NCI-H1694 treated with DMSO at 0.1 percent for 48 hours (cell line): ENCODE measurements around the gene CDH4.

ENCODE experiments used
- DNase-seq: peaks from one replicate; lab custom pipeline; 2025; lab: John Stamatoyannopoulos, UW

The CDH4 gene

DNA sequence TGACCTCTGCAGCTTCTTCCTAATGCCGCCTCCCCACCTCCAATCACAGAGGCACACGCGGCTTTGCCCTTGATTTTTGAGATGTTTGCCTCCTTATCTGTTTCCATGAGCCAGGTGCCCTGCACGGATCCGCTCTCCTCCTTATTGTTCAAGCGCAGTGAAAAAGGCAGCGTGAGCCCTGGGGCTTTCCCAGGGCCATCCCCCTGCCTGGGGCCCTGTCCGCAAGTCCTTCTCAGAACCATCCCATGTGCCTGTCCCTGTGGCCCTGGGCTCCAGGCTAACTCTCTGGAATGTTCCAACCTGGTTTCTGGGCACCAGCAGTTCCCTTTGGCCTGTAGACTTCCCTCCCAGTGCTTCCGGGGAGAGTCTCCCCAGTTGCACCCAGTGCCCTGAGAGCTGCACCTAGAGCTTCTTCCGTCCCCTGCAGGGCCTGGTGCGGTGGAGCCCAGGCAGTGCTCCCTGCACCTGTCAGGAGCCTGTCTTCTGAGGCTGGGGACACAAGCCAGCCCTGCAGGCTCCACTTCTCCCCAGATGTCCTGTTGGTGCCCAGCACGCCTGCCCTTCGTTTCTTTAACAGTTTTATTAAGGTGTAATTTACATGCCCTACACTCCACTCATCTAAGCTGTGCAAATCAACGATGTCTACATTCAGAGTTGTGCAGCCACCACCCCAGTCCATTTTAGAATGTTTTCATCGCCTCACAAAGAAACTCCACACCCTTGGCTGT lies 330.3 kb downstream of the CDH4 start:
- DNase-seq, result no peak

DNA sequence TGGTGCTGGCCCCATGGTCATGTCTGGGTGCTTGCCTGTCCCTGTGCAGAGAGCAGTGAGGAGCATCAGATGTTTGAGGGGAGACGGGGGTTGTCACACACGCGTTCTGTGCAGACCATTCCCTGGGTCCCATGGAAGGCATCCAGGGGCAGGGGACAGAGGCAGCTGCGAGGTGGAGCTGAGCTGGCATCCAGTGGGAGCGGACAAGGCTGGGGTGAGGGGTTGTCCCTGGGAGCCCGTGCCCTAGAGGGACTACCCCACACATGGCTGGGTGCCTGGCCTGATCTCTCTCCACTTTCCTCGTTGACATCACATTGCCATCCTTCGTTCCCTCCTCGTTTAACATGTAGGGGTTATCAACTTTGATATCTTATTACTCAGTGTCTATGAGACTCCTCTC lies 331.3 kb downstream of the CDH4 start:
- no peak for DNase-seq

DNA sequence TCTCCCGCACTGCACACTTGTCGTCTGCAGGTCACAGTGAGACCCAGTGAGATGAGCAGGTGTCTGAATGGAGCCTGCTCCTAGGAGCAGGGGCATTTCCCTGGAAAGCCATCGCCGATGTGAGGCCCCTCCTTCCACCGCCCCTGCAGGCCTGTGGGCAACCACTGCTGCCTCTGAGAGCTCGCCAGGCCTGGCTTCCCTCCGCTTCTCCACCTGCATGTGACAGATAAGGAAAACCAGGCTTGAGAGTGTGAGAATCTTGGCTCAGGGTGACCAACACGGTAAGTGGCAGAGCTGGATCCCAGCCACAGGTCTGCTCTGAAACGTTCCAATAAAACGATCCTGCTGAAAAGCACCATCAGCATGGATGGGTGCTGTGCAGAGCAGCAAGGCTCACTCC lies 332.8 kb downstream of the CDH4 start:
- no peak for DNase-seq

DNA sequence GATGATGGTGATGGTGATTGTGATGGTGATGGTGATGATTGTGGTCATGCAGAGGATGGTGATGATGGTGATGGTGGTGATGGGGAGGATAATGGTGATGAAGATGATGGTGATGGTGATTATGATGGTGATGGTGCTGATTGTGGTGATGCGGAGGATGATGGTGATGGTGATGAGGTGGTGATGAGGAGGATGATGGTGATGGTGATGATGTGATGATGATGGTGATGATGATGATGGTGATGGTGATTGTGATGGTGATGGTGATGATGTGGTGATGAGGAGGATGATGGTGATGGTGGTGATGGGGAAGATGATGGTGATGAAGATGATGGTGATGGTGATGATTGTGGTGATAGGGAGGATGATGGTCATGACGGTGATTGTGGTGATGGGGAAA lies 333.7 kb downstream of the CDH4 start:
- no peak for DNase-seq

DNA sequence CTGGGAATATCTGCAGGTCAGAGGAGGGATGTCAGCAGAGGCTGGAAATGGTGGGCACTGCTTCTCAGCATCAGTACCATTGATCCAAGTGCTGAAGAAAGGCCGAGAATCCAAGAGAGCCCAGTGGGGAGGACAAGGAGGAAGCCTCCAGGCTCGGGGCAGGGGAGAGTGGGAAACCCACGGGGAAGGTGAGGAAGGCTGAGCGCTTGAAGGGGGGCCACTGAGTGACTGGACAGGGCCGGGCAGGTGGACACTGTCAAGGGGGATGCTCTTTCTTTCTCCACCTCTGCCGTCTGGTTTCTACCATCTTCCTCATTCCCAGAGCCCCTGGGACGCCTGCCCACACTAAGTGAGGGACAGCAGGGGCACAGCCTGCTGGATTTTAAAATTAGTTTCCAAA lies 335.0 kb downstream of the CDH4 start:
- DNase-seq, result no peak

DNA sequence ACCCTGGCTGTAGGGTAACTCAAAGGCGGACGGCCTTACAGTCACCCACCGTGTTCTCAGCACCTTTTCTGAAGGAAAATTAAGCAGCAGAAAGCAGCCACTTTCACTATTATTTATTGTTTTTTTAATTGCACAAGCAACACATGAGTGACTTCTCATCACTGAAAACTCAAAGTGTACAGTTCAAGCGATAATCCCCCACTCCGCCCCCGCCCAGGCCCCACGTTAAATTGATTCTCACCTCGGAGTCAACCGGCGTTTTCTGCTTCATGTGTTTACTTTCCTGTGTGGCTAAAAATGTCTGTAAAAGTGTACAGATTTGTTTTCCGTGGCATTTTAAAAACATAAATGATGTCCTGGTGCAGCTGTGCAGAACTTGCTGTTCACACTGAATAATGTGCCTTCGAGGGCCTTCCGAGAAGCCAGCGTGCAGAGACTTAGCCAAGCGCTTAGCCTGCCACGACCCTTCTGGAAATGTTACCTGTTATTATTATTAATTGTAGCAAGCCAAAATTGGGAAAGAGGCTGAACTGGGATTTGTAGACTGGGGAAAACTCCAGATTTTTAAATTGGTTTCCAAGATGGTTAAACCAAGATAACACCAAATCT lies 335.7 kb downstream of the CDH4 start:
- DNase-seq, result no peak

DNA sequence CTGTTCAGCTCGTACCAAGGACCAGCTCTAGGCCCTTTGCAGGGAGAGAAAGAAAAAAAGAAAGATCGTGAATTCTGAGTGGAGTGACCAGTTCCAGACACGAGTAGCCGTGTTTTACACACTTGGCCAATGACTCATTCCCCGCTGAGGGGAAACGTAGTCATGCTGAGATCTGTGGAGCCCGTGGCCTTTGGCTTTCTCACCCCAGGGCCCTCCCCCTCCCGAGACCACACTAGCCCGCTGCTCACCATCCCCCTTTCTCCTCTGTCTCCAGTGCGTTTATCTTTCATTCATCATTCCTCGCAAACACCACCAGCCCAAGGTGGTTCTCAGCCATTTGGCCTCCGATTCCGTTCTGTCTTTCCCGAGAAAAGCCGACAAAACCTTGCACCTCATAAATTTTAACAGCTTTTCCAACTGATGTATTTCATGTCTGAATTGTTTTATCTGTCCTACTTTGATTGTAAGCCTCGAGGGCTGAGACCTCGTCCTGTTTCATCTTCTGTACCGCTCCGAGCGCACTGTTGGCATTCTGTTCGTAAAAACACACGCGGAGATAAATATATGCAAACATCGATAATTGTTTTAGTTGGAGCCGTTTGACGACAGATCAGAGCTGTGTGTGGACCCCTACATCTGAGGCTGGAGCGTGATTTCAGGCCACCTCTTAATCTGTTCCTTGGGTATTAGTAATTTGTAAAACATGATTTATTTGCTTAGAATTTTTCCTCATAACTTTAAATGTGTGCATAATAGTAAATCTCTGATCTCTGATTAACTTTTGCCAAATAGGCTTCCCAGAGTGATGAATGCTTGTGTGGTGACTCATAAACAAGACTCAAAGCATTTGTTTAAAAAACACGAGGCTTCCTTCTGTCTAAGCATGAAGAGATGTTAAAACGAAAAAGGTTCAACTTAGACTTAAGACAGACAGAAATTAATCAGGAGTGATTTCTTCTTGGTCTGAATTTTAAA lies 336.6 kb downstream of the CDH4 start:
- DNase-seq, result no peak

DNA sequence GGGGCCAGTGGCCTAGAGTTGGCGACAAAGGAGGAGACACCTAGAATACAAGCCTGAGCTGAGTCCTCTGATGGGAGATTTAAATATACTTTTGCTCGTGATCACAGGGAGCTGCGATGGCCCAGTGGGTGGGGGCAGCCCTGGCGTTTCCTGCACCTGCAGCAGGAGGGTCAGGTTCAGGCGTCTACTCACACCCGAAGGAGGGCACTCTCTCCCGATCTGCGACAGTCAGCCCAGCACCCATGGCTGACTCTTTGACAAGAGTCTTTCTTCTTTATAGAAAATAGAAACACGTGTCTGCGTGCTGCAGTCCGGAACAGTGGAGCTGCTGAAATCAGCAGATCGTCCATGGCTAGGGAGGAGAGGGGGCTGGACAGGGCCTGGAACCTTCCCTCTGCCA lies 338.2 kb downstream of the CDH4 start:
- DNase-seq, result no peak

DNA sequence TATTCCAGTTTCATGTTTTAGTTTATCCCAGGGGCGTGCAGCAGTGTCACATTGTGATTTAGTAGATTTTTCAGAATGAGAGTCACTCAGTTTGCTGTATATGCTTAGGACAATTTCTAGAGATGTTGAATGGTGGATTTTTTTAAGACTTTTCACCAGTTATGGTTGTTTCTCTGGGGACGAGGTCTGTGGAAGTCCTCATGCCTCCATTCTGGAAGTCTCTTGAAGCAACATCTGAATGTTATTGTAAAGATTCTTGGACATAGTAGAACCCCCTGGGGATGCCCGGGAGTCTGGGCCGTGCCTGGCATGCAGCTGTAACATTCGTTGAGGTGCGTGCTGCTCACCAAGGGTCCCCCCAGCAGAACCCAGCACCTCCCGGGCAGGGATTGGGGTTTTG lies 341.5 kb downstream of the CDH4 start:
- no peak for DNase-seq

DNA sequence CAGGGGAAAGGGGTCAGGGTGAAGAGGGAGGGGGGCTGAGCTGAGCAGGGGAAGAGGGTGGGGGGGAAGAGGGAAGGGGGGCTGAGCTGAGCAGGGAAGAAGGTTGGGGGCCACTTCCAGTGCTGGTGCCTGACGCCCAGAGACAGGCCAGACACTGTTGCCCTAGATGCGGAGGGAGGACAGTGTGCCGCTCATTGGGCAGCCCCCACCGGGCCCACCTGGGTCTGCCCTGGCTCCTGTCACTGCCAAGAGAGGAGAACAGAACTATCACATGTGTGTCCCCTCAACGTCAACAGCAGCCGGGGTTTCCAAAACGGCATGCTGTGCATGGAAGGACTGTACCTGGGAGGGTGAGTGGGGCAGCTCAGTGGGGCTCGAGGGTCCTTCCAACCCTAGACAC lies 342.1 kb downstream of the CDH4 start:
- DNase-seq, result no peak

DNA sequence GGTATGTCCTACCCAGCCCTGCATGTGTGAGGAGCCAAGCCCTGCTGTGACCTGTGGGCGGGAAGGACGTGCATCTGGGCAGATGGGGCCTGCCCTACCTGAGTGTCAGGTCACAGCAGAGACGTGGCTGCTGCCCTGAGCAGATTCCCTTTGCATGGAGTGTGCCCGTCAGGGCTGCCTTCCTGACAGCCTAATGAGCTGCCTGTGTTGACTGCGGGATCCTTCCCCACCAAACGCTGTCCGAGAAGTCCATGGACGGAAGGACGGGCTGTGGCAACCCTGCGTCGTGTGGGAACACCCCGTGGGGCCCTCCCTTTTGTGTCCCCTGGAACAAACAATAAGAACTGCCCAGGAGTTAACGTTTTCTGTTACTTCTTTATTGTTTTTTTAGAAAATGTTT lies 343.2 kb downstream of the CDH4 start:
- DNase-seq, result no peak

DNA sequence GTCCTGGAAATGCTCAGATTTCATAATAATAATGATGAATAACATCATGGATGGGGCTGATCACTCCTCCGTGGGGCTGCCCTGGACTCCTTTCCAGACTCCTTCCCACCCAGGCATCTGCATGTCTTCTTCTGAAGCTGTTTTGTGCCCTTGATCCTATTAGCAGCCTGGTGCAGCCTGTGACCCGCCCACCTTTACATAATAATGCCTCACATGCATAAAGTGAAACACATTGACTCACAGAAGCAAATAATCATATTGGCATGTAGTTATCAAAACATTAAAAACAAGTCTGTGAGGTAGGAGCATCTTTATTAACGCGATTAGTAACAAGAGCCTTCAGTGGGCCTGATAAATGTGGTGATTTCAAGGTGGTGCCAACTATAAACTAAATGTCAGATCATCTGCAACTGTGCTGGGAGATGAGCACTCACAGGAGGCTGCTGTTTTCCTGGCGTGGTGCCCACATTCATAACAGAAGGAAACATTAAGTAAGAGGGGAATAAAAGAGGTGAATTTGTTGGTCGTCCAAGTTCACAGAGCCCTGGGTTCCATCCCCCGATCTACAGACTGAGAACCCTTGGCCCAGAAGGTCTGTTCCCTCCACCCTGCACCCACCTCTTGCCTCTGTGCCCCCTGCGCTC lies 344.7 kb downstream of the CDH4 start:
- DNase-seq, result no peak

DNA sequence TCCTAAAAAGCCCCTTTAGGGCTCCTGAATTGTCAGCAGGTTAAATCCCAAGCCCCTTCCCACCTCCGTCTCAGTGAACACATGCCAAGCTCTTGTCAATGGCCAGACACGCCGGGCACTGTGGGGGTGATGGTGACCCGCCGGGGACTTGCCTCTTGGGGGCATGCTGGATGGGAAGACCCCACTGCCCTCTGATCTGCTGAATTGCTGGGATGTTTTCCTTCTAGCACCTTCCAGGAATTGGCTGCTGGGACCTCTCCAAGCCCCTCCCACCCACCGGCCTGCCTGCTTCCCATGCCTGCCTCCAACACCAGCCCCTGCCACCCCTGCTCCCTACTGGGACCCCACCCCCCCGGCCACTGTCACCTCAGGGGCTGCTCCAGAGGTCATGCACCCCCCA lies 345.9 kb downstream of the CDH4 start:
- DNase-seq, result no peak

DNA sequence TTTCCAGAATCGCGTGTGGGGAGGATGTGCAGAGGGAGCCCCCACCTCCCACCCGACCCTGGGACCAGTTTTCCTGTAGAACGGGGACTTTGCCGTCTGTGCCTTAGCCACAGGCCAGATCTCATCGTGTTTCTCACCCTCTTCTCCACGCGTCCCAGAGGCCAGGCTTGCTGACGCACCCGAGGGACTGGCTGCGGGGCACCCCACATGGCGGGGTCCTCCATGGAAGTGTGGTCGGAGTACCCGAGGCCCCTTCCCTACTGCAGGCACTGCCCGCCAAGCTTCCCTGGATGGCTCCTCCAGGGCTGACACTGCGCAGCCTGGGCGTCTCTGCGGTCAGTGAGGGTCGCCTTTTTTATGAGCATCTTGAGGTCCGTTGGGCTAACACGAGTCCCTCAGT lies 346.5 kb downstream of the CDH4 start:
- no peak for DNase-seq

DNA sequence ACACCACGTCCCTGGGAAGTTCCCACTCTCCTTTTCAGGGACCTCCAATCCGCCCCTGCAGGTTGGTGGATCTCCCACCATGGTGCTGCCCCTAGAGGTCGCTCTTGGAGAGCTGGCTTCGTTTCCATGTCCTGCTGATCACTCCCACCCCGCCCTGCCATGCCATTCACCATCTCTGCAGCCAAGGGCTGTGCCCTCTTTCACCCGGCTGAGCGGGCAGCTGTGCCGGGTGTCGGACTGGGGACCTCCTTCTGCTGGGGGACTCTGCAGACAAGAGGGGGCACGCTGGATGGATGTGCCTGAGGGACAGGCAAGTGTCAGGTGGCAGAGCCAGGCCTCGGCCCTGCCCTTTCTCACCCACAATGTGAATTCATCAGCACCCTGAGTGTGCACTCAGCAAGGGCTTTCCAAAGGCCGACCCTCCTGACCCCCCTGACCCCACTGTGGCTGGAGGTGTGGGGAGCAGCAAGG lies 347.0 kb downstream of the CDH4 start:
- no peak for DNase-seq

DNA sequence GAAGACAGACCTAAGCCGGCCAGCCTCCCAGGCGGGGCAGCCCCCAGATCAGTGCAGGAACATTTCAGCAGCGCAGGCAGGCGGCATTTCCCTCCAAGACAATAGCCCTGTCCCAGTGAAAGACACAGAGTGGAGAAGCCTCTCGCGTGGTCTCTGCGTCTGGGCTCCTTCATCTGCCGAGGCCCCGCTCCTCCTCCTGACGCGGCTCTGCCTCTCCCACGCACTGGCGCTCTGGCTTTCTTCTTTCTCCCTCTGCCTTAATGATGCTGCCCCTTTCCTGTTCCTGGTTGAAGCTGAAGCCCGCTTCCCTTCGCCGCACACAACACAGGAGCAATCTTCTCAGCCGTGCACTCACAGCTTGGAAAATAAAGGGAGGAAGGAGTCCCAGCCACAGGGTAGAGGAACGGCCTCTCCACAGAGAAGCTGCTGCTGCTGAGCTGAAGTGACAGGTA lies 347.5 kb downstream of the CDH4 start:
- DNase-seq, result no peak

DNA sequence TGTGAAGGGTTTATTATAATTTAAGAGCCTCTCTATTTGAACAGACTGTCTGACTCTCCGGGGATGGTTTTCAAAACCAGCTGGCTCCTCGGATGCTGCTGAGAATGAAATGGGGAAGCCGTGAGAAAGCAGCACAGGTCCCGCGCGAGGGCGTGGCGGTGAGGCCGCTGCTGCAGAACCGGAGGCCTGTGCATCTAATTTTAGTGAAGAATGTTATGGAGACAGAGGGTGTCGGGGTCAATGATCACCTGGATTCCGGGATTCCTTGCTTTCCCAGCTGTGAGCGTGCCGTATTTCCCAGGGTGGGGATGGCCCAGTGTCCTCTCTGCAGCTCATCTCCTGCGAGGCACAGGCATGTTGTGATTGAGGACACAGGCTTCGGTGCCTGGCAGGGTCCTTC lies 348.0 kb downstream of the CDH4 start:
- no peak for DNase-seq

DNA sequence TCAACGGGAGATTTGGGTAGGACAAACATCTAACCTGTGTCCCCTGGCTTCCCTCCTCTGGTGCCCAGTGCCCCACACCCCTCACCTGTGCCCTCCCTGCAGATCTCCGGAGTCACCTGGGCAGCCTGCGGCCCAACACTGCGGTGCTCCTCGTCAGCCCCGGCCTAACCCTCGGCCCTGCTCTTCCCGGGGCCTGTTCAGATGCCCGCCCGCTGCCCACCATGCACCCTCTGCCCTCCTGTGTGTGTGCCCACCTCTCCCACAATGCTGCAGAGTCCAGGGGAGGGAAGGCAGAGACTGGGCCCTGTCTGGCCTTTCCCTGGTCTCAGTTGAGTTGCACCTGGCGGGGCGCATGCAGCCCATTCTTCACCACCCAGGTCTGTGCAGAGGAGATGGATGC lies 349.3 kb downstream of the CDH4 start:
- DNase-seq, result no peak

DNA sequence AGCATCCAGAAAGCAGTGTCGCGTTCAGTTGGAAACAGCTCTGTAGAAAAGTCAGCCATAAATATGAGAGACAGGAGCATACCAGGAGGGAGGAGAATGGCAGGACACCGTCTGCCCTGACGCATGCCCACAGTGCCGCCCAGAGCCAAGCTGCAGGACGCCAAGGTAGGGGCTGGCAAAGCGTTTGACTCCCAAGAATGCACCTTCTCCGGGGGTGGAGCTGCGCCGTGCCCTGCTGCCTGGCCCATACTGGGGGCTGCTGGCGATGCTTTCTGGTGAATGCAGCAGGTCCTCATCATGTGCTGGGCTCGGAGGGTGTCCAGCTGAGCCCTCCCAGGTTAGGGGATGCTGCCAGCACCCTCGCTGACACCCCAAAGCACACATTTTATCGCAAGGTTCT lies 349.8 kb downstream of the CDH4 start:
- DNase-seq, result no peak

DNA sequence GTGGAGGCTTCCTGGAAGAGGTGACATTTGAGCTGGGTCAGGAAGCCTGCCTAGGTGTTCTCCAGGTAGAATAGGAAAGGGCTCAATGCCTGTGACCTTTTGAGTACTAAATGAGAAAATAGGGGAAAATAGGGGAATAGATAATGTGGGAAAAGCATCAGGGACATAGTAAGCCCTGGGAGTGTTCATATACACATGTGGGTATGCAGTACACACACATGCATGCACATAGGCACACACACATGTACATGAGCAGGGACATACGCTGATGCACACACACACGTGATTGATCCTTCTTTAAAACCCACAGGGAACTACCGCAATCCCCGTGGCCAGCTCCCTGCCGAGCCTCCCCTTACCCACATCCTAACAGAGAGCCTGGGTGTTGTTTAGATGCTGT lies 351.7 kb downstream of the CDH4 start:
- DNase-seq, result no peak

DNA sequence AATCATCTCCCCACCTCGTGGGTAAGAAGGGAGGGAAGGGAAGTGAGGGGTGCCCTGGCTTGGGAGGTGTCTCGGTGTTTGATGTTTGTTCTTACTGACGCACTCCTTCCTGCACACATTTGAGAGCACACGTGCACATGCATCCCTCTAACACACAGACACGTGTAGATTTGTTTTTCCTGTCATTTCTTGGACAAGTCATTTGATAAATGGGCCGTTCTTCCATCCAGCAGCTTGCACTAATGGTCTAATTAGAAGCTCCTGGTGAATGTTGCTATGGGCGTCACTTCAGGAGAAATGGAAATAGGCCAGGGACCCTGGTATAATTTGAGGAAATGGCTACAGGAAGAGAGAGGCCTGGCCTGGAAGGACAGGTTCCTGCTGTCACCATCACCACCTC lies 352.5 kb downstream of the CDH4 start:
- DNase-seq, result no peak

DNA sequence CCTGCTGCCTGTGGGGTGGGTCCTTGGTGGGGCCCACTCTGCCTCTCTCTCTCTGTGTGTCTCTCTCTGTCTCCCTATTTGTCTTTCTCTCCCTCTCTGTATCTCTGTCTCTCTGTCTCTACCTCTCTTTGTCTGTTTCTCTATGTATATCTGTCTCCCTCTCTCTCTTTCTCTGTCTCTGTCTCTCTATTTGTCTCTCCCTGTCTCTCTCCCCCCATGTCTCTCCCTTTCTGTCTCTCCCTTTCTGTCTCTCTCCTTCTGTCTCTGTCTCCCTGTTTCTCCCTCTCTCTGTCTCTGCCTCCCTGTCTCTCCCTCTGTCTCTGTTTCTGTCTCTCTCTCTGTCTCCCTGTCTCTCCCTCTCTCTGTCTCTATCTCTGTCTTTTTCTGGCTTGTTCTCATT lies 353.2 kb downstream of the CDH4 start:
- DNase-seq, result no peak
